B cell (primary cell): Measurements from ENCODE around the gene PALM2AKAP2. TPM values are rescaled to one million over a fixed set of nuclear protein-coding genes. Genes with fewer than 3 reads are reported as not detected.

ENCODE experiments used
- ATAC-seq: fragments of 200-7000 bp; cut with Tn5 transposase; one replicate; pipeline ENCODE4 v1.10.0; 2021; ENCODE audit warnings: low read depth, mild to moderate bottlenecking, moderate number of reproducible peaks, moderate library complexity
- CTCF ChIA-PET: fragments of 350-600 bp; sonication (Branson Sonifier 250); formaldehyde crosslinking; loops from one replicate; lab custom pipeline; 2021; ENCODE audit warnings: antibody characterized with exemption, inconsistent platforms; lab: Charles Lee
- POLR2A ChIA-PET: fragments of 350-600 bp; sonication (Branson Sonifier 250); formaldehyde crosslinking; loops from one replicate; lab custom pipeline; 2021; ENCODE audit warnings: antibody characterized with exemption; lab: Charles Lee
- DNase-seq: peaks from one replicate; pipeline ENCODE4 v3.0.0; 2013
- H2AFZ ChIP-seq: 2 replicates; pipeline ENCODE4 v1.6.1; 2012; ENCODE audit warnings: mild to moderate bottlenecking, low read depth, low read length; ENCODE audit not compliant: insufficient read depth, poor library complexity, severe bottlenecking
- H3K27ac ChIP-seq, 2 donors: 1 replicate in 1 of 2; 2 replicates in 1 of 2; pipeline ENCODE4 v1.5.1; 2012 to 2013; ENCODE audit warnings: low read length in 2 of 2, mild to moderate bottlenecking in 2 of 2, moderate library complexity in 1 of 2
- H3K27me3 ChIP-seq, 4 experiments: fragments of 200-600 bp in 1 of 4; sonication (generic) in 1 of 4; replicated peaks in 1 of 4; 1 replicate in 2 of 4; 2 replicates in 2 of 4; pipeline versions ENCODE4 v1.6.1 to v1.7.0; 2013 to 2016; ENCODE audit warnings: low read length in 3 of 4, mild to moderate bottlenecking in 2 of 4, mixed read lengths in 1 of 4, moderate library complexity in 1 of 4; ENCODE audit not compliant: insufficient read depth in 4 of 4, control insufficient read depth in 3 of 4; ENCODE audit errors: control extremely low read depth in 1 of 4
- H3K36me3 ChIP-seq, 2 experiments: replicated peaks in 1 of 2; 1 replicate in 1 of 2; 2 replicates in 1 of 2; pipeline versions ENCODE4 v1.6.1 to v1.7.1; 2013; ENCODE audit warnings: low read length in 1 of 2; ENCODE audit not compliant: insufficient read depth in 2 of 2, control insufficient read depth in 1 of 2; ENCODE audit errors: control extremely low read depth in 1 of 2, extremely low read depth in 1 of 2
- H3K4me1 ChIP-seq, 2 donors: fragments of 200-600 bp in 1 of 2; sonication (generic) in 1 of 2; 1 replicate in 1 of 2; 2 replicates in 1 of 2; pipeline versions ENCODE4 v1.5.1 to v1.6.1; 2013 to 2017; ENCODE audit warnings: low read length in 2 of 2; ENCODE audit not compliant: control insufficient read depth in 2 of 2, insufficient read depth in 2 of 2
- H3K4me2 ChIP-seq: replicated peaks from 2 replicates; pipeline ENCODE3; 2012; ENCODE audit warnings: mild to moderate bottlenecking, low read depth, low read length; ENCODE audit not compliant: poor library complexity, severe bottlenecking
- H3K4me3 ChIP-seq, 5 experiments: fragments of 200-600 bp in 1 of 5; sonication (generic) in 1 of 5; 1 replicate in 3 of 5; 2 replicates in 2 of 5; pipeline versions ENCODE4 v1.5.1 to v1.7.0; 2011 to 2016; ENCODE audit warnings: low read length in 4 of 5, mild to moderate bottlenecking in 4 of 5, low read depth in 2 of 5, control low read depth in 1 of 5, moderate library complexity in 1 of 5; ENCODE audit not compliant: insufficient read depth in 1 of 5; ENCODE audit errors: control extremely low read depth in 1 of 5, extremely low read depth in 1 of 5
- H3K79me2 ChIP-seq: fragments of 200-600 bp; sonication (generic); one replicate; pipeline ENCODE4 v1.6.0; 2016; ENCODE audit warnings: low read length; ENCODE audit not compliant: control insufficient read depth, insufficient read depth
- H3K9ac ChIP-seq: fragments of 200-600 bp; sonication (generic); 2 replicates; pipeline ENCODE4 v1.6.1; 2017; ENCODE audit warnings: mild to moderate bottlenecking, low read length, moderate library complexity
- H3K9me3 ChIP-seq, 3 donors: one replicate each; pipeline versions ENCODE4 v1.6.1 to v1.7.1; 2013; ENCODE audit warnings: low read length in 2 of 3; ENCODE audit not compliant: control insufficient read depth in 2 of 3, insufficient read depth in 1 of 3; ENCODE audit errors: control extremely low read depth in 1 of 3
- H4K20me1 ChIP-seq: 2 replicates; pipeline ENCODE4 v1.6.0; 2012; ENCODE audit warnings: mild to moderate bottlenecking, low read length; ENCODE audit not compliant: insufficient read depth, control insufficient read depth, poor library complexity, severe bottlenecking
- H3K27ac Mint-ChIP-seq: one replicate; pipeline ENCODE4 v1.8.0; 2021; ENCODE audit warnings: mixed read lengths
- H3K27me3 Mint-ChIP-seq: one replicate; pipeline ENCODE4 v1.8.0; 2021; ENCODE audit warnings: mixed read lengths
- H3K4me1 Mint-ChIP-seq: one replicate; pipeline ENCODE4 v1.8.0; 2021; ENCODE audit warnings: mixed read lengths
- H3K4me3 Mint-ChIP-seq: one replicate; pipeline ENCODE4 v1.8.0; 2021; ENCODE audit warnings: mixed read lengths
- H3K9me3 Mint-ChIP-seq: one replicate; pipeline ENCODE4 v1.8.0; 2022; ENCODE audit warnings: mixed read lengths; ENCODE audit not compliant: insufficient read depth
- CTCF ChIP-seq: fragments of 200-600 bp; IDR thresholded peaks from one replicate; pipeline ENCODE4 v1.8.0; 2022; ENCODE audit warnings: antibody characterized with exemption, mild to moderate bottlenecking
- EZH2 ChIP-seq: IDR thresholded peaks from 2 replicates; pipeline ENCODE4 v1.6.1; 2012; ENCODE audit warnings: borderline replicate concordance, low read depth, mild to moderate bottlenecking, moderate library complexity, low read length; ENCODE audit not compliant: insufficient read depth, poor library complexity, severe bottlenecking
- WGBS: methylation state at CpG from one replicate; pipeline ENCODE4 v1.1.5; 2013; ENCODE audit warnings: missing lambda C conversion rate; ENCODE audit not compliant: insufficient coverage; 5-methylcytosine and 5-hydroxymethylcytosine counted together
- intact Hi-C: fragments of 100-400 bp; cut with micrococcal nuclease; formaldehyde crosslinking; loops from one replicate; pipeline ENCODE4 v1.10.0; 2022
- polyA plus RNA-seq: library from polyadenylated mRNA; depleted of rRNA; stranded (reverse); fragments of >200 nt; gene quantifications from 2 replicates; pipeline ENCODE4 v1.2.3, GENCODE V29; 2012
- total RNA-seq, 2 donors: library from RNA; stranded (reverse); fragments of 120-200 nt in 1 of 2; gene quantifications; 1 replicate in 1 of 2; 2 replicates in 1 of 2; pipeline versions ENCODE4 v1.2.3 to v1.2.4, GENCODE V29; 2013 to 2022

Gene PALM2AKAP2
- total and polyA plus RNA-seq, 2 donors (not counting 1 experiment from before 2014, with no cell fraction given), result not detected

DNA sequence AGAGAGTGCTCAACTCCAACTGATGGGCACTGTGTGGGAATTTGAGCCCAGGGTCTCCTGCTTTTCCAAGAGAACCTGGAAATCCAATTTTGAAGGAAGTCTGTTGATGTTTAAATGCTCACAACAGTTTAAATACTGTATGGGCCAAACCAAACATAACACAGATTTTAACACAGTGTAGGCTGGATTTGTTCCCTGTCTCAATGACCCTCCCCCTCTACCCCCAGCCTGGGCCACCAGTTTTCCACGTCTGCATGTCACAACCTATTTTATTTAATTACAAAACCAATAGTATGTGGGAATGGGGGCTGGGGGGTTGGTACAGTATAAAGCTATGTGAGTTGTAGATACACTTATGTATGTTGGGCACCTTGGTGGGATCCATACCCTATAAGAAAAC lies 11.7 kb downstream of the PALM2AKAP2 start:
- peaks cover 21% of the 10 kb centered on the region for H3K27me3 Mint-ChIP-seq
- H3K4me1 ChIP-seq, result no peaks in the 10 kb centered on the region
- H3K79me2 ChIP-seq, result no peaks in the 10 kb centered on the region
- H3K9me3 Mint-ChIP-seq, result no peaks in the 10 kb centered on the region
- H3K4me2 ChIP-seq, result no peak overlapping the region
- no peaks in the 10 kb centered on the region for H3K36me3 ChIP-seq
- H3K27ac ChIP-seq, result no peak overlapping the region
- DNase-seq, result no peak
- no peak for TF ChIP-seq CTCF
- ChIA-PET CTCF (no interaction called here), POLR2A (no interaction called here)
- H3K9ac ChIP-seq, result no peak overlapping the region
- ATAC-seq, result no peak
- no peak overlapping the region for H3K4me3 ChIP-seq
- intact Hi-C loops, result no loop called here
- WGBS, result no CpG with 5 or more reads among the region's 1 CpG
- H3K27ac Mint-ChIP-seq, result no peak overlapping the region
- no peaks in the 10 kb centered on the region for H4K20me1 ChIP-seq
- H3K9me3 ChIP-seq, result no peaks in the 10 kb centered on the region
- no peaks in the 10 kb centered on the region for H3K4me1 Mint-ChIP-seq
- no peak overlapping the region for H3K4me3 Mint-ChIP-seq
- H3K27me3 ChIP-seq, result peaks cover 0 to 12% (median 0%) of the 10 kb centered on the region in 4 experiments
- no peak overlapping the region for H2AFZ ChIP-seq

DNA sequence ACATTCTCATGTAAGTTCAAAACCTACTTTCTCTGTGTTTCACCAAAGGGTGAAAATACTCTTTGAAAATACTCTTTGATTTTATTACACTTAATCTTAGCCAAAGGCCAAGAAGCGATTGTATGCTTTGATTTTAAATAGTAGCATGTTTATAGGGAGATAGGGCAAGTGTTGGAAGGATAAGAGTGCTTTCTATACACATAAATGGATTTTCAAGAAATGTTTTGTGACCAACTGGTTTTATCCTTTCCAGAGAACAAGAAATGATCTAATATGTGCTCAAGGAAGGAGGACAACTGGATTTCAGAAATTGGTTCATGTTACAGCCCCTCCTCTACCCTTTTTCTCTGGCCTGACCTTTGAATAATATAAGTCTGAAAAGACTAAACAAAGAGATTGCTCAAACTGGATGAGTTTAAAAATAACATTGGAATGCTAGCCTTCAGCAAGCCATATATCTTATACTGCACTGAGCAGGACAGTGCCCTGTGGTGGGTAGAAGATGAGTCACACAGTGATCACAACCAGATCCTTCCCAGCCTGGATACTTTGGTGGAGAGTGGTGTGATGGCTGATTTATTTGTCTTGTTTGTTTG lies 13.1 kb downstream of the PALM2AKAP2 start:
- POLR2A ChIA-PET, result no interaction called here
- ATAC-seq (no peak), DNase-seq (no peak)
- Histone ChIP-seq H3K9me3 (no peaks in the 10 kb centered on the region), H3K36me3 (no peaks in the 10 kb centered on the region), H3K27ac (no peak overlapping the region), H3K79me2 (no peaks in the 10 kb centered on the region), H3K4me1 (no peaks in the 10 kb centered on the region), H3K4me2 (no peak overlapping the region), H2AFZ (no peak overlapping the region), H3K27me3 (peaks cover 0 to 12% (median 0%) of the 10 kb centered on the region in 4 experiments), H3K4me3 (no peak overlapping the region), H3K9ac (no peak overlapping the region), H4K20me1 (no peaks in the 10 kb centered on the region)
- CTCF ChIA-PET, result no interaction called here
- no peaks in the 10 kb centered on the region for H3K9me3 Mint-ChIP-seq
- H3K27ac Mint-ChIP-seq, result no peak overlapping the region
- WGBS, result no CpG with 5 or more reads among the region's 1 CpG
- H3K4me3 Mint-ChIP-seq, result no peak overlapping the region
- intact Hi-C loops, result no loop called here
- peaks cover 21% of the 10 kb centered on the region for H3K27me3 Mint-ChIP-seq
- TF ChIP-seq EZH2 (no peak), CTCF (no peak)
- no peaks in the 10 kb centered on the region for H3K4me1 Mint-ChIP-seq
